RPMI8226 (cell line): ENCODE measurements around the gene ACSL1.
A peak's percentile ranks its signal among the peaks of the same experiment; 100 is the strongest.
"Not testable (repeated sequence)": the region's sequence is repeated elsewhere in the genome, so short reads cannot be mapped to it uniquely, and the experiment has no call there.

Source experiments
- DNase-seq: peaks from one replicate; pipeline ENCODE4 v3.0.0-alpha.2; 2015

The ACSL1 gene

DNA sequence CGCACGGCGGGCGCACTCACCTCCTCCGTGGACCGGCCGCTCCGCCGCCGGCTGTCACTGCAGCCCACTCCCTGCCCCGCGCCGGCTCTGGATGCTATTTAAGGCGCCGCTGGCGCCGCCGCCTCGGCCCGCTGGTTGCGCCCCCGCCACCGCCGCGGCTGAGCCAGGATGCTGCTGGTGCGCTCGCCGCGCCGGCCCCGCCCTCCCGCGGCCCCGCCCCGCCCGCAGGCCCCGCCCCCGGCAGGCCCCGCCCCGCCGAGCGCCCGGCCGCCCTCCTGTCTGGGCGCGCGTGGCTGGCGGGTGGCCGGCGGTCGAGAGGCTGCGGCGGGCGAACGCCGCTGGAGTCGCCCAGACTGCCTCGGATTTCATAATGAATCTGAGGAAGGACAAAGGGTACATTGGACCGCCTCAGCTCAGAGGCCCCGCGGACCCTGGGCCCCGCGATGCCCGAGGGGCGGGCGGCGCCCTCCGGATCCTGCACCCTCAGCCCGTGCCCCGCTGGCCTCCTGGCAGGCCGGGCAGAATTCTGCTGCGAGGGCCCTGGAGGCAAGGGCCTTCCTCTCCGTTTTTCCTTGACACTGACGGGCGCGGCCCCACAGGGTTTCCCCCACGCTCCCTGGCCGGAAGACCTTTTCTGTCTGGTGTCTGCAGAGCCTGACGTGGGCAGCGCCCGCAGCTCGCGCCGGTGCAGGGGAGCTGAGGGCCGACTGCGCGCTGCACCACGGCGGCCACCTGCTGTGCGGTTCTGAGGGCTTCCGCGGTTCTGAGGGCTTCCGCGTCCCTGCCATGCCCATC lies at the start of gene ACSL1:
Gene ACSL1, minus strand, starts transcription at position 73 of the 795 bp plus-strand sequence. CDS start 22,454 bp downstream, outside the sequence.
- peak; percentile 83 for DNase-seq

- no peak for DNase-seq
Observed at GRCh38 chr4:184873054-184873453, 47.3 kb upstream of the ACSL1 start.

DNA sequence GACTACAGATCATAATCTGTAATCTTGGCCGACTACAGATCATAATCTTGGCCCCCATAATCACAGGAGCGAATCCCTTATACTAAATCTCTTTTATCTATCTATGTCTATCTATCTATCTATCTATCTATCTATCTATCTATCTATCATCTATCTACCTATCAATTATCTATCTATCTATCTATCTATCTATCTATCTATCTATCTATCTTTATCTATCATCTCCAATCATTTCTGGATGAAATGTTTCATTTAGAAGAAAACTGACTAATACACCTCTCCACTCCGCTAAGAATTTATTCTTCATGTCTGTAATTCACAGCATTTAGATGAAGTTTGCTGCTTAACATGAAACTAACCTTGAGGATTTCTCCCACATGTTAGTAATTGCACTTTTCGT lies 45.0 kb upstream of the ACSL1 start:
- no peak for DNase-seq

DNA sequence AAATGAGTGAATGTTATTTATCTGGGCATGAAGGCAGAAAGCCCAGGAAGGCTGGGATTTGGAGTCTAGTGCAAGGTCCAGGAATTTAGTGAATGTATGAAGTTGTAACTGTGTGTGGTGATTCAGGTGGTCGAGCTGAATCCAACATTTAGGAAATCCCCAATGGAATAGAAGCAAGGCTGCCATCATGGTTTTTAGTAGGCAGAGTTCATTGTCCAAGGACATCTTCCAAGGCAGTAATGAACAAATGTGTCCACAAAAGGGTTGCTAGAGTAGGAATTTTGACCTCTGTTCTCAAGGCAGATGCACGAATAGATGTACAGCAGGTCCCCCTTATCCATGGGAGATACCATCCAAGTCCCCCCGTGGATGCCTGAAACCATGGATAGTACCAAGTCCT lies 42.9 kb upstream of the ACSL1 start:
- no peak for DNase-seq

- DNase-seq: no peak
Observed at GRCh38 chr4:184863916-184864315, 38.1 kb upstream of the ACSL1 start.

DNA sequence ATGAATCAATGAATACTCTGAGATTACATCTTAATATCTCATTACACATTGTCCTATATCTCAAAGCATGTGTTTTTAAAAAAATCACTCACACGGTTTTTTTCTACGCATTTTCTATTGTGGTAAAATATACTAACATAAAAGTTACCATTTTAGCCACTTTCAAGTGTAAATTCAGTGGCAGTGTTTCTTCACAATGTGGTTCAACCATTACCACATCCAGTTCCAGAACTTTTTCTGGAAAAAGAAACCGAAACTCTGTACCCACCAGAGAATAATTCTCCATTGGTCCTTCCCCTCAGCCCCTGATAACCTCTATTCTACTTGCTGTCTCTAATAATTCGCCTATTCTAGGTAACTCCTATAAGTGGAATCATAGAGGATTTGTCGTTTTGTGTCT lies 35.3 kb upstream of the ACSL1 start:
- DNase-seq: no peak

GRCh38 chr4:184860018-184860779 lies 34.4 kb upstream of the ACSL1 start:
- no peak for DNase-seq

- no peak for DNase-seq
Observed at GRCh38 chr4:184857441-184858121, 31.8 kb upstream of the ACSL1 start.

- no peak for DNase-seq
Observed at GRCh38 chr4:184856277-184856609, 30.5 kb upstream of the ACSL1 start.

- no peak for DNase-seq
Observed at GRCh38 chr4:184854673-184855072, 28.9 kb upstream of the ACSL1 start.

DNA sequence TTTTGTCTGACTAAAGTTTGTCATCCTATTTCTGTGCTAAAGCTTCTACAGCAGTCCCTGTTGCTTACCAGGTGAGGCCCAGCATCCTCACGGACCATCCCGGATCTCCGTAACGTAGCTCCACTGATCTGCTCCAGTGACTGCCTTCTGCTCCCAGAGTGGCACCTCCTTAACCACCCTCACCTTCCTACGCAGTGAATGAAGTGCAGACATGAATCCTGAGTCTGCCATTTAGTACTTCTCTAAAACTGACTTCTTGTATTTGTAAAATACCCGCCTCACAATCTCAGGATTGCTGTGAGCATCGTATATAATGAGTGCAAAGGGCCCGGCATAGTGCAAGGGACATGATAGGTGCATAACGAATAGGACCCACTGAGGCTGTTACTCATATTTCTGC lies 27.7 kb upstream of the ACSL1 start:
- DNase-seq: no peak

GRCh38 chr4:184851886-184852285 lies 26.1 kb upstream of the ACSL1 start:
- no peak for DNase-seq

- peak; percentile 5 for DNase-seq
Observed at GRCh38 chr4:184851200-184851541, 25.4 kb upstream of the ACSL1 start.

- no peak for DNase-seq
Observed at GRCh38 chr4:184850431-184851199, 24.8 kb upstream of the ACSL1 start.

GRCh38 chr4:184850018-184850417 lies 24.2 kb upstream of the ACSL1 start:
- no peak for DNase-seq

GRCh38 chr4:184849185-184849584 lies 23.4 kb upstream of the ACSL1 start:
- DNase-seq: no peak

DNA sequence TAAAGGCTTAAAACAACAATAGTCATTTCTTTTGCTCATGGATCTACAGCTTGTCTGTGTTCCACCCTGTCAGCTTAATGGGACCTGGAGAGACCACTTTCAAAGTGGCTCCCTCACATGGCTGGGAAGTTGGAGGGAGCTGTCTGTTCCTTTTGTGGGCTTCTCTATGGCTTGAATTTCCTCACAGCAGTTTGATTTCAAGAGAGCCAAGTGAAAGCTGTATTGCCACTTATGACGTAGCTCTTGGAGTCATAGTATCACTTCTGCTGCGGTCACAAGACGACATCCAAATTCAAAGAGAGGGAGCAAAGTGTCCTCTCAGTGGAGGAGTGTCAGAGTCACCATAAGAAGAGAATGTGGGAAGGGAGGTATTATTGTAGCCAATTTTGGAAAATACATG lies 22.7 kb upstream of the ACSL1 start:
- no peak for DNase-seq

DNA sequence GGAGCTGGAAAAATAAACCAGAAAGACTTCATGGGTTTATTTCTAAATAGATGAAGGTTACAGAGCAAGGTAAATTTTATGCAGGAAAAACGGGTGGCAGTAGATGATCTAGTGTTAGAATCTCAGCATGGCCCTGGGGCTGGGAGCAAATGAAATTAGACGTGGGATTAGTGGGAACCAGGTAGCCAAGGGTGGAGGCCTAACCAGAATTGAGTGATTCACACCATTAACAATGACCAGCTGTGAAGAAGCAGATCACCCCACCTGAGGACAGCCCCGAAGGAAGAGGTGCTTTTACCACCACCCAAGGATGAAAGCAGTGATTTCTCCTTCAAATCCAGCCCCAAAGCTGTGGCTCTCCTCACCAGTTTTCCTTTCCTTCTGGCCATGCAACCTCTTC lies 20.8 kb upstream of the ACSL1 start:
- no peak for DNase-seq

DNA sequence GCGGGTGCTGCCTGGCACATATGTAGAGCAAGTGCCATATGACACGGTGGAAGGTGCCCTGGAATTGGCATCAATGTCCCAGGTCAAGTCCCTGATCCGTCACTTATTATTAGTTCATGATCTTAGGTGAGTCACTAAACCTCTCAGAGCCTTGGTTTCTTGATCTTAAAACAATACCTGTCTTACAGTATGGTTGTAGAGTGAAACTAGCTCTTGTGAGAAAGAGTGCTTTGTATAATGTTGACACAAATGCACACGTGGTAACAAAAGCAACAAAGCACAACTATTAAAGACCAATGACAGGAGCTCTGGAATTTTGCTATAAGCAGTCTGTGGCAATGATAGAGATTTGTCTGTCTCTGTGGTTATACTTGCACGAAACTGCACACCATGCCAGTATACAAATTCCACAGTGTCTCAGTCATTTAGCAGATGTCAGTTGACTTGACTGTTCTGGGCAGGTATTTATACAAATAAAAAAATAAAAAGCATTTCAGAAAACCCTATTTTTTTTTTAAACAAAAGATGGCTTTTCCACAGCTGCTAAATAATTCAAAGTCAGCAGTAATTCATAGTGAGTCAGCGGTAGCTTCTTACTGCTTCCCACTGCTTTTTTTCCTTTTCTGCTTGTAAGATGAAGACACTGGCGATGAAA lies 19.7 kb upstream of the ACSL1 start:
- DNase-seq: peak; percentile 48

DNA sequence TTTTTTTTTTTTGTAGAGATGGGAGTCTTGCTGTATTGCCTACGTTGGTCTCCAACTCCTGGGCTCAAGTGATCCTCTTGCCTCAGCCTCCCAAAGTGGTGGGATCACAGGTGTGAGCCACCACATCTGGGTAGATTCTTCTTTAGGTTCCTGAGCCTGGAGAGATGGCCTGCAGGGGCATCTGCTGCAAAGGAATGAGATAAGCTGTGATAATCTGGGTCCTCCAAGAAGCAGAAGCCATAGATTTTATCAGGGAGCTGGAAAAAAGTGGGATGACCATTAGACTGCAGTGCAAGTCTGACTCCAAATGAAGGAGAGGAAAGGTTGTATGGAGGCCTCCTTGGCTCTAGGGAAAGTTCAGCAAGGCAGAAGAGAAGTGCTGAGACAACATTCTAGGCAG lies 19.0 kb upstream of the ACSL1 start:
- DNase-seq: no peak

- no peak for DNase-seq
Observed at GRCh38 chr4:184843984-184844554, 18.3 kb upstream of the ACSL1 start.

- DNase-seq: not testable (repeated sequence)
Observed at GRCh38 chr4:184839075-184839399, 13.3 kb upstream of the ACSL1 start.
